Stimulated activated CD4-positive, alpha-beta T cell treated with anti-CD3 and anti-CD28 coated beads, Interleukin-1b, Interleukin-23, amount 100 ng/mL, for 4 hours (primary cell): ENCODE results near the gene QDPR.

Source experiments
- DNase-seq, 2 donors: peaks; one replicate each; pipeline ENCODE4 v3.0.0-alpha.2; 2020; ENCODE audit warnings: low read depth in 2 of 2

Gene QDPR

GRCh38 chr4:17528551-17529165 lies 16.8 kb upstream of the QDPR start:
- DNase-seq: no peak

GRCh38 chr4:17526695-17527477 lies 15.0 kb upstream of the QDPR start:
- DNase-seq: no peak

GRCh38 chr4:17523662-17524061 lies 11.8 kb upstream of the QDPR start:
- no peak for DNase-seq

- DNase-seq: no peak
Measured at GRCh38 chr4:17521595-17521994, 9.7 kb upstream of the QDPR start.

GRCh38 chr4:17517664-17518063 lies 5.8 kb upstream of the QDPR start:
- DNase-seq: no peak

- no peak for DNase-seq
Measured at GRCh38 chr4:17516980-17517379, 5.1 kb upstream of the QDPR start.

- DNase-seq: no peak
Measured at GRCh38 chr4:17515445-17516407, 3.8 kb upstream of the QDPR start.

- DNase-seq: no peak
Measured at GRCh38 chr4:17514865-17515264, 3.0 kb upstream of the QDPR start, which contains the start of gene CLRN2. Gene CLRN2, plus strand, starts transcription at chr4:17515165. Its CDS starts 102 bp downstream, at chr4:17515267.

- DNase-seq: no peak
Measured at GRCh38 chr4:17512973-17513665, 1.2 kb upstream of the QDPR start.

GRCh38 chr4:17511509-17511949 lies 361 bp downstream of the QDPR start:
- DNase-seq: peak; percentile 9 to 55

- no peak for DNase-seq
Measured at GRCh38 chr4:17511051-17511450, 839 bp downstream of the QDPR start.

- DNase-seq: no peak
Measured at GRCh38 chr4:17510582-17510981, 1.3 kb downstream of the QDPR start.

- no peak for DNase-seq
Measured at GRCh38 chr4:17504081-17504480, 7.8 kb downstream of the QDPR start.

- DNase-seq: no peak
Measured at GRCh38 chr4:17502756-17503155, 9.1 kb downstream of the QDPR start.

- DNase-seq: no peak
Measured at GRCh38 chr4:17500574-17500973, 11.3 kb downstream of the QDPR start.

GRCh38 chr4:17497890-17498523 lies 13.9 kb downstream of the QDPR start:
- DNase-seq: no peak

- DNase-seq: no peak
Measured at GRCh38 chr4:17494258-17495190, 17.4 kb downstream of the QDPR start.

GRCh38 chr4:17493619-17494018 lies 18.3 kb downstream of the QDPR start:
- DNase-seq: no peak

- DNase-seq: no peak
Measured at GRCh38 chr4:17492876-17493275, 19.0 kb downstream of the QDPR start.
